Choroid plexus epithelial cell (primary cell): ENCODE measurements around the gene FAM227B.
"Not testable (repeated sequence)": the region's sequence is repeated elsewhere in the genome, so short reads cannot be mapped to it uniquely, and the experiment has no call there.

Source experiments
- DNase-seq: peaks from one replicate; pipeline ENCODE4 v3.0.0-alpha.2; 2010; ENCODE audit warnings: low read depth
- H3K4me3 ChIP-seq: 2 replicates; pipeline ENCODE4 v1.5.1; 2011; ENCODE audit warnings: low read depth, mild to moderate bottlenecking, control low read depth, low read length, moderate library complexity
- TF ChIP-seq, protein P1 (sequence below): conservative IDR thresholded peaks from 2 replicates; pipeline ENCODE4 v1.5.1; 2011; ENCODE audit warnings: low read depth, mild to moderate bottlenecking, control low read depth, inconsistent platforms, low read length, moderate library complexity

FAM227B gene

DNA sequence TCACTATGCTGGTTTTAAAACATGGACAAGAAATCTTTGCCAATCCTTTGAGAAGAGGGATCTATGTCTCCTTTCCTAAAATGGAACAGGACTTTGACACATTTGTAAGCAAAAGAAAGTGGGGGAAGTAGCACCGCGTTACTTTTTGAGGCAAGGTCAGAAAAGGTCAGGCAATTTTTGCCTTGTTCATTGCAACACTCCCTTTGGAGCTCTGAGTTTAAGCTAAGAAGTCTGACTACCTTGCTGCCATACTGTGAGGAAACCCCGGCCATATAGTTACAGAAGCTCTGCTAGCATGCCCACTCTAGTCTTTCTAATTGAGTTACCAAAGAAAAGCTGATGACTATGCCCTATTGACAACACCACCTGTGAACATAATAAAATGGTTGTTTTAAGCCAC lies 1.4 kb downstream of the FAM227B start:
- TF ChIP-seq, protein P1, sequence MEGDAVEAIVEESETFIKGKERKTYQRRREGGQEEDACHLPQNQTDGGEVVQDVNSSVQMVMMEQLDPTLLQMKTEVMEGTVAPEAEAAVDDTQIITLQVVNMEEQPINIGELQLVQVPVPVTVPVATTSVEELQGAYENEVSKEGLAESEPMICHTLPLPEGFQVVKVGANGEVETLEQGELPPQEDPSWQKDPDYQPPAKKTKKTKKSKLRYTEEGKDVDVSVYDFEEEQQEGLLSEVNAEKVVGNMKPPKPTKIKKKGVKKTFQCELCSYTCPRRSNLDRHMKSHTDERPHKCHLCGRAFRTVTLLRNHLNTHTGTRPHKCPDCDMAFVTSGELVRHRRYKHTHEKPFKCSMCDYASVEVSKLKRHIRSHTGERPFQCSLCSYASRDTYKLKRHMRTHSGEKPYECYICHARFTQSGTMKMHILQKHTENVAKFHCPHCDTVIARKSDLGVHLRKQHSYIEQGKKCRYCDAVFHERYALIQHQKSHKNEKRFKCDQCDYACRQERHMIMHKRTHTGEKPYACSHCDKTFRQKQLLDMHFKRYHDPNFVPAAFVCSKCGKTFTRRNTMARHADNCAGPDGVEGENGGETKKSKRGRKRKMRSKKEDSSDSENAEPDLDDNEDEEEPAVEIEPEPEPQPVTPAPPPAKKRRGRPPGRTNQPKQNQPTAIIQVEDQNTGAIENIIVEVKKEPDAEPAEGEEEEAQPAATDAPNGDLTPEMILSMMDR, result no peak
- DNase-seq, result no peak
- no peak overlapping the region for H3K4me3 ChIP-seq

DNA sequence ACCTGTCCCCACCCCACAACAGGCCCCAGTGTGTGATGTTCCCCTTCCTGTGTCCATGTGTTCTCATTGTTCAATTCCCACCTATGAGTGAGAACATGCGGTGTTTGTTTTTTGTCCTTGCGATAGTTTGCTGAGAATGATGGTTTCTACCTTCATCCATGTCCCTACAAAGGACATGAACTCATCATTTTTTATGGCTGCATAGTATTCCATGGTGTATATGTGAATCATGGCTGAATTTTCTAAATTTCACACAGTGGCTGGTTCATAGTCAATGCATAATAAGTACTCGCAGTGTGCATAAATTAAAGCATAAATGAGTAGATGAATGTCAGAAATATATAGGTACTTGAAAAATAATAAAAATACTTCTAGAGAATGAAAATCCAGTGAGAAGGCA lies 8.4 kb downstream of the FAM227B start:
- not testable (repeated sequence) for H3K4me3 ChIP-seq, DNase-seq

DNA sequence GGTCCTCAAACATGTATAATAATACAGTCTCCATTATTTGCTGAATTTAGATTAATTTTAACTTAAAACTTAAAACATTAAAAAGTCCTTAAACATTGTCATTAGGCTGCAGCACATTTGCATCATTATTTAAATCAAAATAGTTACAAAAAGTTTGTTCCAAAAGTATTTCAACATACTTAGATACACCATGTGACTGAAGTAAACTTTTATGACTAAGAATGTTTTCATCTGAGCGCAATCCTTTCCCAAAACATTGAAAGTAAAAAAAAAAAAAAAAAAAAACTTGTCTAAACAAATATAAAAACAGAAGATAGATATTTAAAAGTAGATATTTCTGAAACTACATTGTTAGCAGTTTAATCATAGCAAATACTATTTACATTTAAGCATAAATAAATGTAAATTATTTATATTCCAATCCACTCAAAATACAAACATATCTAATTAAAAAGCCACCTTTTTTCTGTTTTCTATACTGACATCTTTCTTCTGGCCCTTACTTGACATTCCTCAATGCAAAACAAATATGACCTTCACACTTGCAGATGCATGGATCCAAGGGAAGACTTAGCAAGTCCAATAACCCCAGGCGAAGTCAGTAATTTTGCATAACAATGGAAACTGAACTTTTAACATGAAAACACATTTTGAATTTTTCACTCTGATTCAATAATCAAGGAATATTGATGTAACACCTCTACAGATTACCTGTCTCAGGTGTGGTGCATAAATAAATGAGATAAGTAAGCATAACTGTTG lies 10.3 kb downstream of the FAM227B start:
- TF ChIP-seq, protein P1, result no peak
- DNase-seq, result no peak
- H3K4me3 ChIP-seq, result no peak overlapping the region

DNA sequence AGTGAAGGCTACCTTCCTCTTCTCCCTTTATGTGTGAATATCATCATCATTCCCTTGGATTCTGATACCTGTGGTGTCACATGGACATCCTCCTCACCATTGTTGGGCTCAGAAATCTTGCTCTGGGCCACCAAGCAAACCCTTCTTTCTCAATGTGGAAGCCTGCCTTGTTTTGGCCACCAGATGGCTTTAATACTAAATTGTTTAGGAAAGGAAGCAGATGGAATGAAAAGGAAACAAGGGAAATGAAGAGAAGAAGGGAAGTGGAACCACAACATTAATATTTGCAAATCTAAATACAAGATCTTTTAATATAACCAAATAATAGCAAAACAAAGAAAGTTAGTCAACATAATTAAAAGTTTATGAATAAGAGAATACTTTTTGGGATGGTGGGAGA lies 14.0 kb downstream of the FAM227B start:
- TF ChIP-seq, protein P1, result peak; percentile 45
- H3K4me3 ChIP-seq, result no peak overlapping the region
- peak; percentile 14 for DNase-seq

DNA sequence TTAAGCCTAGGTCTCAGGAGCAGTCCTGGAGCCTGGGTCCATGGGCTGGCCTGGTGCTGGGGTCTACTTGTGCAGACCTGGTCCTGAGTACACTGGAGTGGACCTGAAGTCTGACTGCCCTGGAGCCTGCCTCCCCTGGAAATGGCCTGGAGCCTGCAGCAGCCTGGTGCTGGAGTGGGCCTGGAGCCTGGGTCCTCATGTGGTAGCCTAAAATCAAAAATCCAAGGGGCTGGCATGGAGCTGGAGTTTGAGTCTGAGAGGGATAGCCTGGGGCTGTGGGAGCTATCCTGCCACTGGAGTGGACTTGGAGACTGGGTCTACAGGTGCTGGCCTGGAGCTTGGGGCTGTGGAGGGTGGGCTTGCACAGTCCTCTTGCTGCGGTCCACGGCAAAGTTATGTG lies 15.0 kb downstream of the FAM227B start:
- no peak overlapping the region for H3K4me3 ChIP-seq
- TF ChIP-seq, protein P1, result no peak
- DNase-seq, result no peak

DNA sequence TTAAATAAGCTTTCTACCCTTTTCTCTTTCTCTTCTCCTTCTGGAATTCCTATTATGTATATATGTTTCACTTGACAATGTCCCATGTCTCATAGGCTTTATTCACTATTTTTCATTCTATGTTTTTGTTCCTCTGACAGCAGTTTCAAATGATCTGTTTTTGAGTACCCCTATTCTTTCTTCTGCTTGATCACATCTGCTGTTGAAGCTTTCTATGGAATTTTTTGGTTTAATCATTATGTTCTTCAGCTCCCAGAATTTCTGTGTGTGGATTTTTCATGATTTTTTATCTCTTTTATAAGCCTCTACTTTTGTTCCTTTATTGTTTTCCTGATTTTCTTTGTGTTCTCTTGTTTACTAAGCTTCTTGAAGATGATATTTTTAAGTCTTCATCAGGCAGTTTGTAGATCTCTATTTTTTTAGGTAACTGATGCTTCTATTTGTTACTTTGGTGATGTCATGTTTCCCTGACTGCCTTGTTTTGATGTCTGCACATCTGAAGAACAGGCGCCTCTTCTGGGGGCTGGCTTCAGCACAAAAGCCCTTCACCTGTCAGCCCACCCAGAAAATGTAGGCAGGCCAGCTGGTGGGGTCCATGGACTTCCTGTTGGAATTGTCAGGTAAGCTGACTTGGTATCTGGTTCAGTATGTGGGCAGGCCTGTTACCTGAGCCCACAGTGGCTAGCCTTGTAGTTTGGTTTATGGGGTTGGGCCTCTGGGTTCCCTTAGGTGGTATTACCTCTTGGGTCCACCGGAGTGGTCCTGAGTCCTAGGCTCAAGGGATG lies 15.8 kb downstream of the FAM227B start:
- no peak overlapping the region for H3K4me3 ChIP-seq
- no peak for DNase-seq
- TF ChIP-seq, protein P1, result no peak

DNA sequence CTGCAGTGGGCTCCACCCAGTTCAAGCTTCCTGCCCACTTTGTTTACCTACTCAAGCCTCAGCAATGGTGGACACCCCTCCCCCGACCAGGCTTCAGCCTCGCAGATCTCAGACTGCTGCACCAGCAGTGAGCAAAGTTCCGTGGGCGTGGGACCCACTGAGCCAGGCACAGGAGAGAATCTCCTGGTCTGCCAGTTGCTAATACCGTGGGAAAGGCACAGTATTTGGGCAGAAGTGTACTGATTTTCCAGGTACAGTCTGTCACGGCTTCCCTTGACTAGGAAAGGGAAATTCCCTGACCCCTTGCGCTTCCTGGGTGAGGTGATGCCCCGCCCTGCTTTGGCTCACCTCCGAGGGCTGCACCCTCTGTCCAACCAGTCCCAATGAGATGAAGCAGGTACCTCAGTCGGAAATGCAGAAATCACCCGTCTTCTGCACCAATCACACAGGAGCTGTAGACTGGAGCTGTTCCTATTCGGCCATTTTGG lies 27.7 kb downstream of the FAM227B start:
- not testable (repeated sequence) for H3K4me3 ChIP-seq, DNase-seq

DNA sequence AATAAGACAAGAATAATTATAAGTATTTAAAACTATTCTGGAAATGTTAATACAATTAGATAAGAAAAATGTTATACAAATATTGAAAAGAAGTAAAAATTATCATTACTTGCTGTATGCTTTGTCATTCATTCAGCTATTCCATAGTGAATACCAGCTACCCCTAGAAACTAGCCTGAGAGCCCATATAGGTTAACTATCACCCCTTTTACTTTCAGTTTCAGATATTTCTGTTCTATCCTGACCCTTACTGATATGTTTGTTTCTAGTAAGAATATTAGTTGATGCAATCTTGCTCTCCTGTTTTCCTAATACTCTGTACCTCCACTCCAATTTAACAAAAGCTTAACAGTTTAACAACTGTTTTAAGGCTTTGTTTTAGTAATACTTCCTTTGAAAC lies 31.6 kb downstream of the FAM227B start:
- peak; percentile 19 for DNase-seq
- no peak overlapping the region for H3K4me3 ChIP-seq
- TF ChIP-seq, protein P1, result no peak
